ENCODE data around the gene KREMEN1. TPM values are rescaled to one million over a fixed set of nuclear protein-coding genes. Genes with fewer than 3 reads are reported as not detected.

The KREMEN1 gene
- total RNA-seq, 1 donor from 2014 or later: 14.0 TPM

GRCh38 chr22:29205594-29206371 lies 132.9 kb downstream of the KREMEN1 start, which contains the start of gene EMID1:
Gene EMID1 (plus strand): TSS chr22:29205896. CDS start chr22:29206039, 143 bp downstream.
- peak; percentile 34 for DNase-seq (ENCODE audit: low spot score)

GRCh38 chr22:29206372-29207242 lies 133.8 kb downstream of the KREMEN1 start:
- DNase-seq (ENCODE audit: low spot score): no peak

GRCh38 chr22:29207243-29207550 lies 134.4 kb downstream of the KREMEN1 start:
- no peak for DNase-seq (ENCODE audit: low spot score)

GRCh38 chr22:29207562-29208501 lies 135.0 kb downstream of the KREMEN1 start:
- no peak for DNase-seq (ENCODE audit: low spot score)

GRCh38 chr22:29208502-29208862 lies 135.6 kb downstream of the KREMEN1 start:
- DNase-seq (ENCODE audit: low spot score): no peak

- peak; percentile 46 for DNase-seq (ENCODE audit: low spot score)
These were observed 136.2 kb downstream of the KREMEN1 start for GRCh38 chr22:29208879-29209623.

GRCh38 chr22:29209624-29209929 lies 136.7 kb downstream of the KREMEN1 start:
- DNase-seq (ENCODE audit: low spot score): no peak

GRCh38 chr22:29211066-29211465 lies 138.2 kb downstream of the KREMEN1 start:
- no peak for DNase-seq (ENCODE audit: low spot score)

- DNase-seq (ENCODE audit: low spot score): no peak
These were observed 138.6 kb downstream of the KREMEN1 start for GRCh38 chr22:29211466-29211865.

- no peak for DNase-seq (ENCODE audit: low spot score)
These were observed 139.9 kb downstream of the KREMEN1 start for GRCh38 chr22:29212743-29213142.

- DNase-seq (ENCODE audit: low spot score): no peak
These were observed 140.7 kb downstream of the KREMEN1 start for GRCh38 chr22:29213493-29213892.

- DNase-seq (ENCODE audit: low spot score): no peak
These were observed 141.4 kb downstream of the KREMEN1 start for GRCh38 chr22:29214232-29214631.

- no peak for DNase-seq (ENCODE audit: low spot score)
These were observed 142.4 kb downstream of the KREMEN1 start for GRCh38 chr22:29215012-29215860.

GRCh38 chr22:29216011-29216872 lies 143.4 kb downstream of the KREMEN1 start:
- no peak for DNase-seq (ENCODE audit: low spot score)

GRCh38 chr22:29216873-29217666 lies 144.2 kb downstream of the KREMEN1 start:
- DNase-seq (ENCODE audit: low spot score): no peak
